ENCODE results near the gene CHIC2.

CHIC2 gene

GRCh38 chr4:54092405-54093323, 28.3 kb upstream of the CHIC2 start:
- DNase-seq, result no peak

DNA sequence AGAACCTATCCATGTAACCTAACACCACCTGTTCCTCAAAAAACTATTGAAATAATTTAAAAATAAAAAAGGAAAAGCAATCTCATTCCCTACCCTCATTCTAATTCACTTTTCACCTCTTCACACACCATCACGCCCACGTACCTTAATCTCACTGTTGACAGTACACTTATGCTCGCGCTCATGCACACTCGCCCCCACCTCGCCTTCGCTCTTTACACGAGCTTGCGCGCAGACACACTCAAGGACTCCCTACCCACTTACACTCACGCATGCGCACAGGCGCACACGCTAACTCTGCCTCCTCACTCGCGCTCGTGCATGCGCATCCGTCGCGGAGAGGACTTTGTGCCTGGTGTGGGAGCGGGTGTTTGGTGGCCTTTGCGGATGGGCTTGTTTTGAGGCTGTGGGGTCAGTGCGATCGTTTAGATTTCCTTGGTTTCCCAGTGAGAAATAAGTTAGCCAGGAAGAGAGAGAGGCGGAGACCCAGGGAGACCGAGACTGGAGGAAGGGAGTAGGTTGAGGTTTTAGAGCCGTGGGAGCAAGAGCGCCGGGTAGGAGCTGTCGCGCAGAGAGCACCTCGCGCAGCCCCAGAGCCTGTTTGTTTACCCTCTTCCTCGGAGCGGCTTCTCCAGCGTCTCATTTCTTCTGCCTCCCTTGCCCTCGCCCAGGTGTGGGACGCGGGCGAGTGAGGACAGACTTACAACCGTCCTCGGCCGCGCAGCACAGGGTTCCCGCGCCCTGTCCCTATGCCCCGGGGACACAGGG, 27.4 kb upstream of the CHIC2 start:
- peak; percentile 60 for DNase-seq

GRCh38 chr4:54090804-54091623, 26.6 kb upstream of the CHIC2 start:
- peak; percentile 28 for DNase-seq

DNA sequence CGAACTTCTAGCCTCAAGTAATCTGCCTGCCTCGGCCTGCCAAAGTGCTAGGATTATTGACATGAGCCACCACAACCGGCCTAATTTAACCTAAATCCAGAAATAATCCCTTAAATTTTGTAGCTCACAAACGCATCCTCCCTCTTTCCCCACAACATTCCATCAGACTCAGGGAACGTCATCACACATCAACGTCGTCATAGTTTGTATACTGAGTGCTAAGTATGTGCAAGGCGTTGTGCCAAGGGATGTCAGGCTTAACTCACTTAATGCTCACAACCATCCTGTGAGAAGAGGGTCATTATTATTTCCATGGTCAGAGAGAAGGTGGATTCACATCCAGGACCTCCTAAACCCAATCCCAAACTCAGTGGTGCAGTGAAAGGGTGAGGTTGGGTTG, 26.0 kb upstream of the CHIC2 start:
- DNase-seq, result no peak

DNA sequence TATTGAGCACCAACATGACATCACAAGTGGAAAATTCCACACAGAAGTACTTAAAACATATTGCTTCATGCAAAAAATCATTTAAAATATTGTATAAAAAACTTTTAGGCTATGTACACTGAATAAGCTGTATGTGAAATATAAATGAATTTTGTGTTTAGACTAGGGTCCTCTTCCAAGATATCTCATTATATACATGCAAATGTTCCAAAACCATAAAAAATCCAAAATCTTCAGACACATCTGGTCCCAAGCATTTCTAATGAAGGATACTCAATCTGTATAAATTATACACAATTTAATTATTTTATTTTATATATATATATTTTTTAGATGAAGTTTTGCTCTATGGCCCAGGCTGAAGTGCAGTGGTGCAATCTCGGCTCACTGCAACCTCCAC, 25.5 kb upstream of the CHIC2 start:
- DNase-seq, result no peak

- DNase-seq, result no peak
Measured at GRCh38 chr4:54085284-54085683, 20.9 kb upstream of the CHIC2 start.

DNA sequence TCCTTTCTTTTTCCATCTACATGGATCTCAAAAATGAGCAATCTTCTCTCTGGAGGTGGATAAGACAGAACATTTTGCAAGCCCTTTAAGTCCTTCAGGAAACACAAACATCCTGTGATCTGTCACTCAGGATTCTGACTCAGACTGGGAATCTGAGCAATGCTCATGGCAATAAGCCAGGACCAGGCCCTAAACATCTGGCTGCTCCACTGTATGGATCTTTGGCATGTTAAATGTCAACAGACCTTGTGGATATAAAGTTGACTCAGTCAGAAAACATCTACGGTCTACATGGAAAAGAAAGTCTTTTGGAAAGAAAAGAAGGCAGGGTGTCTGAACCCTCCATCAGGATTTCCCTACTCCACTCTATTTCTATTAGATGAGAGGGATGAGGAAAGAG, 17.8 kb upstream of the CHIC2 start:
- DNase-seq, result no peak

DNA sequence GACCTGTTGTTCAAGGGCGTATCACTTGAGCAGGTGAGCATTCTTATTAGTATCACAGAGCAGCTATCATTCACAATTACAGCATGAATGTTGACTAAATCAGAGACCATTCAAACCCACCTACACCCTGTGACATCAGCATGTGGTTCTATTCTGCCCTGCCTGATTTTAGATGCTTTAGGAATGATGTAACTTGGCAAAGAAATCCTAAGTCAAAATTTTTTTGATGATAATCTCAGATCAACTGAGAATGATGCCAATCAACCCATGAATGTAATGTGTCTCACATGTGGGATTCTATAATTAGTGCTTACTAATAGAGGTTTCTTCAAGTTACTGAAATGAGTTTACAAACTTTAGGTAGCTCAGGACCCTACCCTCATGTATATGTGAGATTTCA, 13.4 kb upstream of the CHIC2 start:
- DNase-seq, result no peak

- DNase-seq, result no peak
Measured at GRCh38 chr4:54076673-54077072, 12.3 kb upstream of the CHIC2 start.

- no peak for DNase-seq
Measured at GRCh38 chr4:54074381-54074780, 10.0 kb upstream of the CHIC2 start.

DNA sequence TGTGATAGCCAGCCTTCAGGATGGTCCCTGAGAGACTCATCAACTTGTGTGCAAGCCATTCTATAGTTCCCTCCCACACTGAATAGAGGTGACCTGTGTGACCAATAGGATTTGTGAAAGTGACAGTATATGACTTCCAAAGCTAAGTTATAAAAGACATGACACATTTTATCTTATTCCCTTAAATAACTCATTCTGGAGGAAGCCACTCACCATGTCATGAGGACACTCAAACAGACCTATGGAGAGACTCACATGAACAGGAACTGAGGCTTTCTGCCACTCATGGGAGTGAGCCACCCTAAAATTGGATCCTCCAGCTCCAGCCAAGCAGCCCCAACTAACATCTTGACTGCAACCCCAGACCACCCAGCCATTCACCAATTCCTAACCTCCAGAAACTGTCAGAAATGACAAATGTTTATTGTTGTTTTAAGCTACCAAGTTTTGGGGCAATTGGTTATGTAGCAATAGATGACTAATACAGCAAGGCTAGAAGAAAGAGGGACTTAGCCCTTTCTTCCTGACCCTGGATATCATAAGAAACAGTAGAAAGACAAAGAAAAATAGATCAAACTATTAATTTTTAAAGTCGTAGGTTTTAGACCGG, 9.0 kb upstream of the CHIC2 start:
- no peak for DNase-seq

DNA sequence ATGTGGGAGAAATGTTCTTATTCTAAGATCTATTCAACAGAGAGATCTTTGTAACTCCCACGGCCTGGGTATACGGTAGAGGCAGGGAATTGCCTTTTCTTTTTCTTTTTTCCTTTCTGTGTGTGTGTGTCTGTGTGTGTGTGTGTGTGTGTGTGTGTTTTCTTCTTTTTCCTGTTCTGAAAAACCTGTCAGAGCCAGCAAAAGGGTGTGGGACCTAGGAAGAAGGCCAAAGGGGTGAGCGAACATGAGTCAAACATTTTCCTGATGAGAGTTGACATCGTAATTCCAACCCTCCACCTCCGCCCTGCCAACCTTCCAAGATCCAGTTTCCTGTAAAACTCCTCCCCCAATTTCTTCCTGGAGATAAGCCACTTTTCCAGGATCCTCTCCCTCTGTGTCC, 2.8 kb upstream of the CHIC2 start:
- DNase-seq, result no peak

- no peak for DNase-seq
Measured at GRCh38 chr4:54066718-54067129, 2.3 kb upstream of the CHIC2 start.

DNA sequence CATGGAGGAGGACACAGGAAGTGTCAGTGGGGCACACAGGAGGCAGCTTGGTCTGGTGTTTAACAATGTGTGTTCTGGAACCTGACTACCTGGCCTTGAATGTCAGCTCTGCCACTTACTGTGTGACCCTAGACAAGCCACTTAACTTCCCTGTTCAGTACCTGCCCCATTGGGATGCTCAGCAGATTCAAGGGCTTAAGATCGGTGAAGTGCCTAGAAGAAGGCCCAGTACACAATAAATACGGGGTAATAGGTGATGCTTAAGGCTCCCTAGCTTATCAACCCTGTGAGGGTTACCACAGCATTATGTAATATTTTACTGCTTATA, 1.6 kb upstream of the CHIC2 start:
- DNase-seq, result no peak

DNA sequence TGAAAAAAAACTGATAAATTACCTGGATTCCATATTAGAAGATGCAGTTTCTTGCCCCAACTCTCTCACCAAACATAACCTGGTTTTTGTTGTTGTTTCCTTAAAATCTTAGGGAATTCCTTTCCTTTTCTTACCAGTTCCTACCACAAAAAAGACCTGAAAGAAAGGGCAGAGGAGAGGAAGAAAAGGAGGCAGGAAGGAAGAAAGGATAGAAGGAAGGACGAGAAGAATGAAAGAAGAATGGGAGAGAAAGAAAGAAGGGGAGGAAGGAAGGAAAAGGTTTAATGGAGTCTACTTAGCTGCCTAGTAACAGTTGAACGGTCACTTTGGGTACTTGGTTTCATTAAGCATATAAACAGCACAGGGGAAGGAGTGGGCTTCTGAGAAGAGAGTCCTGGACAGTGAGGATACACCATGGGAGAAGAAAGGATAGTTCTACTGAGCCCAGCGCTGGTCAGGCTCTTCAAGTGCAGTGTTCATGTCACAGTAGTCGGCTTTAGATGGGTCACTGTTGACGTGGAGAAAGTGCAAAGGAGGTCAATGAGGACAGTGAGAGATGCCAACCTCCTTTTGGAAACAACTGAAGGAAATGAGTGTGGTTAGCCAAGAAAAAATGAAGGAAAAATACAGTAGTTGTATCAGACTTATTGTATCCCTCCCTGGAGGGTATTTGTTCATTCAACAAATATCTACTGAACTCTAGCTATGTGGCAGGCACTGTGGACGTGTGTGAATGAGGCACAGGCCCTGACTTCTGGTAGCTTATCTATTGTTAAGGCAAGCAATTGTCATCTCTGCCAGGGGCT, 1.1 kb upstream of the CHIC2 start:
- no peak for DNase-seq

DNA sequence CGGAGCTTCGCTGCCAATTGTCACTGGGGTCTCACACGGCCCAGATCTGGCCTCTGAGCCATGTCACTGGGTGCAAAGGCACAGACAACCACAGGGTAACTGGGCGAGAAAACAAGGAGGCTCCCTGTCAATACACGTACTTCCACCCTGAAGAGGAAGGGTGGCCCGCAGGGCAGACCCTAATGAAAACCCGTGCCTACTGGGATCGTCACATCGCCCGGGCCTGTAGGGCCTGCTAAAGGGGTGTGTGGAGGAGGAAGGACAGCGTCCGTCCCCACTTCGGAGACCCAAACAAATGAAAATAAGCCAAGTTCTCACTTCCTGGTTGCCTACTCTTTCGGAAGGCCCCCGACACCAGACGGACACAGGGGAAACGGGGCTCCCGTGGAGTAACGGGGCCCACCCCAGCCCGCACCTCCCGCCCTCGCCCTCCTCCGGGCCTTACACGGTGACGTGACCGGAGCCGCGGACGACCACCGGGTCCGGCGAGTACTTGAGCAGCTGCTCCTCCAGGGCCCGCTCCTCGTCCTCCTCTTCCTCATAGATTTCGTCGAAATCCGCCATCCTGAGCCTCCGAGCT, 578 bp downstream of the CHIC2 start:
- DNase-seq, result no peak

DNA sequence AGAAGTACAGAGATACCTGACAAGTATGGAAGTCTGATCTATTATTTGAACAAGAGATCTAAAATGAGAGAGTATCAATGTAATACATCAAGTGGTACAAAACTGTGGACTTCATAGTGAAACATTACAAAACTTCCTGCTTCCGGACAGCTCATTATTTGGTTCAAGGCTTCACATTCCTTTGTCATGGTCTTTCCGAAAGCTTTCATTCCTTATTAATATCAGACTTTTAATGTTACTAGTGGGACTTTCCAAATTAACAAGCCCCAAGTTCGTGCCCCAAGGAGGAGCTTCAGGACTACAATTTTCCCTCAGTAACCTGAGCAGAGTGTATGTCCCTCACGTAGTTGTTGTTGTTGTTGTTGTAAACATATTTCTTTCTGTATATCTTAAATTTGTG, 1.2 kb downstream of the CHIC2 start:
- DNase-seq, result no peak

- DNase-seq, result no peak
Measured at GRCh38 chr4:54062392-54062791, 2.0 kb downstream of the CHIC2 start.

DNA sequence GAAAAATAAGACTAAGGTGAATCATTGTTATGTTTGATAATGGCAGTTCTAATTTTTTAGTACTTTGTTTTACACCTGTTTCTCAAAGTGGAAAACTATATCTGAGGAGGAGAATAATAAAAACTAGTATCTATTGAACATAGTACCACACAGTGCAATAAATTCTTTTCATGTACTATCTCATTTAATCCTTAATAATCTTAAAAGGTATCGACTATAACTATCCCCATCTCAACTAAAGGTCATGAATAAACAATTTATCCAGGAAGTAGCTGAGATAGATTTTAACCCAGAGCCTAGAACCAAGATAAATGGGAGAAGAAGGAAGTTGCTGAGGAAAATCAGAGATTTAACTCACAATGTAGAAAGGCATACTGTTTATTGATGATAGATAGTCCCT, 2.5 kb downstream of the CHIC2 start:
- no peak for DNase-seq

- DNase-seq, result no peak
Measured at GRCh38 chr4:54061067-54061466, 3.3 kb downstream of the CHIC2 start.

- DNase-seq, result no peak
Measured at GRCh38 chr4:54060116-54060515, 4.3 kb downstream of the CHIC2 start.

- no peak for DNase-seq
Measured at GRCh38 chr4:54058171-54058570, 6.2 kb downstream of the CHIC2 start.
